Bronchial epithelial cell (primary cell): ENCODE results near the gene SEC16A. TPM values are rescaled to one million over a fixed set of nuclear protein-coding genes. Genes with fewer than 3 reads are reported as not detected.
"Not testable (repeated sequence)": the region's sequence is repeated elsewhere in the genome, so short reads cannot be mapped to it uniquely, and the experiment has no call there.

Experiments used
- DNase-seq: peaks from one replicate; pipeline ENCODE4 v3.0.0-alpha.2; 2010; ENCODE audit warnings: low read depth
- FAIRE-seq: peaks from 2 replicates; lab custom pipeline; 2011; peaks lifted over from hg19 to GRCh38; lab: Jason Lieb, UNC
- H3K27me3 ChIP-seq: 2 replicates; pipeline ENCODE4 v1.5.1; 2011; ENCODE audit warnings: low read length; ENCODE audit not compliant: control insufficient read depth, insufficient read depth
- H3K36me3 ChIP-seq: 2 replicates; pipeline ENCODE4 v1.5.1; 2011; ENCODE audit warnings: low read length; ENCODE audit not compliant: control insufficient read depth, insufficient read depth
- H3K4me3 ChIP-seq: 2 replicates; pipeline ENCODE4 v1.5.1; 2011; ENCODE audit warnings: mild to moderate bottlenecking, low read depth, low read length, control low read depth
- total RNA-seq: library from RNA; depleted of rRNA; stranded (reverse); fragments of >200 nt; gene quantifications from 2 replicates; pipeline ENCODE4 v1.2.1, GENCODE V29; 2014
- TF ChIP-seq, protein P1 (sequence below): IDR thresholded peaks from 2 replicates; pipeline ENCODE4 v1.5.1; 2011; ENCODE audit warnings: mild to moderate bottlenecking, moderate library complexity, low read length, control low read depth, inconsistent platforms; ENCODE audit not compliant: insufficient read depth, severe bottlenecking

The SEC16A gene
- total RNA-seq, 1 donor from 2014 or later, result 13.7 TPM

DNA sequence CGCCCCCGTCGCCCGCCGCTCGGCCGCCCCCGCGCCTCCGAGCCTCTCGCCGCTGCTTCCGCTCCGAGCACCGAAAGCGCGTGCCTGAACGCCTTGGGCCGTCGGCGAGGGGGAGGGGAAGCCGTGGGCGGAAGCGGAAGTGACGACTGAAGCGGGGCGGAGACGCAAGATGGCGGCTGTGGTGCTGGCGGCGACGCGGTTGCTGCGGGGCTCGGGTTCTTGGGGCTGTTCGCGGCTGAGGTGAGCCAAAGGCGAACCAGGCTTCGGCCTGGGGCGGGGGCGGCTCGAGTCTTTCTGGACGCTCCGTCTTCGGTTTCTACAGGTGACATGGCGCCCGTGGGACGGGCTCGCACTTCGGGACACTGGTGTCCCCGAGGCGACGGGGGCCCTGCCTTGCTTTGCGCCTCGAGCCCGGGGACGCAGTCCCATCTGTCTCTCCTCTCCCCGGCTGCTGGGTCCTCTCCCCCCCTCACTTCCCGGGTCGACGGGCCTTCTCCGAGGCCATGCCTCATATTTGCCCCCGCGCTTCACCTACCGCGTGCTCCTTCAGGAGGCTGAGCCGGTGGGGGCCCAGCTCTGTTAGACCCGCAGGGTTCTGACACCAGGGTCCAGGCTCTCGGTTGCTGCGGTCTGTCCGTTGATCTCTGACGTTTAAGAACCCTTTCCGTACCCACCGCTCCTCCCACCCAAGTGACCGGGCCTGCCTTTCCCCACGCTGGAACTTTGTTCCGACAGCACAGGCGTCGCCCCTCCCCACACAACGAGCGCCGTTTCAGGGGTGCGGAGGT is 72.1 kb downstream of the SEC16A start, which contains the start of the genes ENTR1 and PMPCA:
Gene ENTR1, minus strand, starts transcription at position 115 of the 788 bp plus-strand sequence. CDS start 217 bp downstream, outside the sequence.
Gene PMPCA, plus strand, starts transcription at position 159 of the 788 bp plus-strand sequence. Its CDS starts 11 bp downstream, at position 170.
- TF ChIP-seq, protein P1, sequence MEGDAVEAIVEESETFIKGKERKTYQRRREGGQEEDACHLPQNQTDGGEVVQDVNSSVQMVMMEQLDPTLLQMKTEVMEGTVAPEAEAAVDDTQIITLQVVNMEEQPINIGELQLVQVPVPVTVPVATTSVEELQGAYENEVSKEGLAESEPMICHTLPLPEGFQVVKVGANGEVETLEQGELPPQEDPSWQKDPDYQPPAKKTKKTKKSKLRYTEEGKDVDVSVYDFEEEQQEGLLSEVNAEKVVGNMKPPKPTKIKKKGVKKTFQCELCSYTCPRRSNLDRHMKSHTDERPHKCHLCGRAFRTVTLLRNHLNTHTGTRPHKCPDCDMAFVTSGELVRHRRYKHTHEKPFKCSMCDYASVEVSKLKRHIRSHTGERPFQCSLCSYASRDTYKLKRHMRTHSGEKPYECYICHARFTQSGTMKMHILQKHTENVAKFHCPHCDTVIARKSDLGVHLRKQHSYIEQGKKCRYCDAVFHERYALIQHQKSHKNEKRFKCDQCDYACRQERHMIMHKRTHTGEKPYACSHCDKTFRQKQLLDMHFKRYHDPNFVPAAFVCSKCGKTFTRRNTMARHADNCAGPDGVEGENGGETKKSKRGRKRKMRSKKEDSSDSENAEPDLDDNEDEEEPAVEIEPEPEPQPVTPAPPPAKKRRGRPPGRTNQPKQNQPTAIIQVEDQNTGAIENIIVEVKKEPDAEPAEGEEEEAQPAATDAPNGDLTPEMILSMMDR, result no peak
- FAIRE-seq, result no peak
- peaks cover 31% of the 10 kb centered on the region for H3K36me3 ChIP-seq
- no peaks in the 10 kb centered on the region for H3K27me3 ChIP-seq
- peak within 1 kb of the TSS; percentile 96 for H3K4me3 ChIP-seq
- DNase-seq, result peak; percentile 75

DNA sequence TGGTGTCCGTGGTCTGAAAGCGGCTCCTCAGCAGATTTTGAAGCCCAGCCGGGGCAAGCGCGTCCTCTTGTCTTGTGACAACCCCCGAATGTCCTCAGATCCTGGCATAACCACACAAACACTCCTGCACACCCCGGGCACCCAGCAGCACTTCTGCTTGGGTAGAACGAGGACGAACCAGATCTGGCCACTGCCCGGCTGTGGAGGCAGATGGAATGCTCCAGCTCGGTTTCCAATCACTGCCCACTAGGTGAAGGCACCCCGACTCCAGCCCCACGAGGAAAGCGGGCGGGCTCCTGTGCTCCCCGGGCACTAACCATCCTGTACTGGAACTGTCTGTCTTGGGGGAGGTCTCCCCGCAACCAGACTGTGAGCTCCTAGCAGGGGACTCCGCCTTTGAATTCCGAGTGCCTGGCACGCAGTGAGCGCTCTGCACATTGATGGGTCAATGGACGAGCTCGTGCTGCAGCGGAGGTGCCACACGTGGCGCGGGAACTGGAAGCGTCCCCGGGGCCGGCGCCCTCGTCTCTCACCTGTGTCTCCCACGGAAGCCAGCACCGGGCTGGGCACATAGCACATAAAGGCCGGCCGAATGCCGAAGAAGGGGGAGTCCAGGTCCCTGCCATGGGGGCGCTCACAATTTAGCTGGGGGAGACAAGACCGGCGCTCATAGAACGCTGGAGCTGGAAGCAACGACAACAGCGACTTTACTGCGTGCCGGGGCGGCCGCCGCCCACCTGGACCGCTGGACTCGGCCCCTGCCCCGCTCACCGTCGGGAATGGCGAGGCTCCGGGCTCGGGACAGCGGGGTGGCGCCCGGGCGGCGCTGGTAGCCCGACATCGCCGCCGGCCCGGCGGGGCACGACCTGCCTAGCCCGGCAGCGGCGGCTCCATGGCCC is 73.0 kb downstream of the SEC16A start:
- TF ChIP-seq, protein P1, result peak; percentile 1
- Histone ChIP-seq H3K27me3 (no peaks in the 10 kb centered on the region), H3K36me3 (peaks cover 37% of the 10 kb centered on the region), H3K4me3 (peak overlapping the region; percentile 96)
- DNase-seq (peak; percentile 7), FAIRE-seq (no peak)

DNA sequence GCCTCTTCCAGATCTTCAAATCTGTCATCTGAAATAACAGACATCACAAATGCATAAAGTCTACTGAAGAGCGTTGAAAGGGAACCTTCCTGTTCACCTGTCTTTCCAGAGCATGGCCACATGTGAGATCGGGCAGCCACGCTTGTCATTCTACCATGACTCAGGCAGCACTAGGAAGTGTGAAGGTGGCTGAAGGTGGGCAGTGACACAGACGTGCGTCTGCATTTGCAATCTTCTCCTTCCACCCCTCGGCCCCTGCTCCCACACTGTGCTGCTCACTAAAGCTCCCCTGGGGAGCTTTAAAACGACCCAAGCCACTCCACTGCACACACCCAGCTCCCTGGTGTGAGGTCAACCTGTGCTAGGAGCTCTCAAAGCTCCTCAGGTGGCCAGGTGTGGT is 74.9 kb downstream of the SEC16A start:
- no peak for DNase-seq
- Histone ChIP-seq H3K36me3 (peaks cover 32% of the 10 kb centered on the region), H3K4me3 (no peak overlapping the region), H3K27me3 (no peaks in the 10 kb centered on the region)
- FAIRE-seq, result no peak
- TF ChIP-seq, protein P1, result no peak

DNA sequence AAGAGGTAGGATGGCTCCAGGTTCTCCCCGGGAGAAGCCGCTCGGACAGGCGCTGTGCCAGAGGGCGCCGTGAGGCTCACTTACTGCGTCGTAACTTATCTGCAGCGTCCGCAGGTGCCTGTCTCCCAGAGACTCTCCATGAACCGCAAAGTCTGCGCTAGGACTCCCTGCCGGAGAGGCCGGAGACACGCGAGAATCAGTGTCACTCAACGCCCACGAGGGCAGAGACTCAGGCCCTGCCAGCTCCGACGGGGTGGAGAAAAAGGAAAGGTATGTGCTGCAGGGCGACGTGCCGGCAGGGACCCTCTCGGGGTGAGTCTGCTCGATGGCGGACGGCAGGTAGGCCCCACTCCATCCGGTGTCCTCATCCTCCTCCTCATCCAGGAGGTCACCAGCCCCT is 75.8 kb downstream of the SEC16A start:
- DNase-seq, H3K4me3 ChIP-seq, FAIRE-seq, H3K27me3 ChIP-seq: not testable (repeated sequence)
- H3K36me3 ChIP-seq, result peaks cover 32% of the 10 kb centered on the region

DNA sequence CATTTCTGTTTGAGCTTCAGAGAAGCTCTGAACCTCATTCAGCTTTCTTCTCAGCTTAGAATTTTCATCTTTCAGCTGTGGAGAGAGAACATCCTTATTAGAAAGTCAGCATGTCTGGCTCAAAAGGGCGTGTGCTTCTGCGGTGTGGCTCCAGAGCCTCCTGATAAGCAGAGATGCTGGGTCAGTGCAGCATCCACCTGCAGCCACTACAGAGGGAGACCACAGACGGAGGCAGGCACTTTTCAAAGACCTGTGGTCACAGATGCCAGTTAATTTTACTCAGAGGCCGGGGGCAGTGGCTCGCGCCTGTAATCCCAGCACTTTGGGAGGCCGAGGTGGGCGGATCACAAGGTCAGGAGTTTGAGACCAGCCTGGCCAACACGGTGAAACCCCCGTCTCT is 76.9 kb downstream of the SEC16A start:
- H3K27me3 ChIP-seq, FAIRE-seq, DNase-seq, H3K4me3 ChIP-seq: not testable (repeated sequence)
- peaks cover 32% of the 10 kb centered on the region for H3K36me3 ChIP-seq

DNA sequence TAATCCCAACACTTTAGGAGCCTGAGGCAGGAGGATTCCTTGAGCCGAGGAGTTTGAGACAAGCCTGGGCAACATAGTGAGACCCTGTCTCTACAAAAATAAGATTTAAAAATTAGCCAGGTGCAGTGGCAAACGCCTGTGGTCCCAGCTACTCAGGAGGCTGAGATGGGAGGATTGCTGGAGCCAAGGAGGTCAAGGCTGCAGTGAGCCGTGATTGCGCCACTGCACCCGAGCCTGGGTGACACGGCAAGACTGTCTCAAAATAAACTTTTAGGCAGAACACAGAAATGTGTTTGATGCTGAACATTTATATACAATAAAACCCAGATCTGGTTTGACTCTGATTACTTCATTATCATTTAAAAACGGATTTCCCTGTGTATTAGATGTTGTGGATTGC is 77.4 kb downstream of the SEC16A start:
- no peak overlapping the region for H3K4me3 ChIP-seq

More for the DNA sequence above, 77.4 kb downstream of the SEC16A start:
- TF ChIP-seq, protein P1, result no peak
- no peaks in the 10 kb centered on the region for H3K27me3 ChIP-seq
- no peak for FAIRE-seq
- peaks cover 32% of the 10 kb centered on the region for H3K36me3 ChIP-seq
- no peak for DNase-seq
